HL-60 (cell line): ENCODE measurements around the gene MKRN2.

Source experiments
- CTCF ChIP-seq: IDR thresholded peaks from one replicate; pipeline ENCODE4 v1.5.1; 2011; ENCODE audit warnings: low read length, control low read depth, inconsistent platforms; ENCODE audit not compliant: insufficient read depth
- GABPA ChIP-seq: IDR thresholded peaks from 2 replicates; pipeline ENCODE4 v1.6.1; 2012; ENCODE audit warnings: low read depth
- POLR2AphosphoS5 ChIP-seq: IDR thresholded peaks from 2 replicates; pipeline ENCODE4 v1.6.1; 2012; ENCODE audit warnings: low read depth
- SPI1 ChIP-seq: IDR thresholded peaks from 2 replicates; pipeline ENCODE4 v1.6.1; 2012; ENCODE audit warnings: low read depth, mild to moderate bottlenecking, borderline replicate concordance
- TF ChIP-seq, protein P1 (sequence below): IDR thresholded peaks from 2 replicates; pipeline ENCODE4 v1.6.1; 2012; ENCODE audit warnings: low read depth; ENCODE audit not compliant: insufficient replicate concordance

- TF ChIP-seq POLR2AphosphoS5: no peak
- TF ChIP-seq CTCF: no peak
- TF ChIP-seq, protein P1, sequence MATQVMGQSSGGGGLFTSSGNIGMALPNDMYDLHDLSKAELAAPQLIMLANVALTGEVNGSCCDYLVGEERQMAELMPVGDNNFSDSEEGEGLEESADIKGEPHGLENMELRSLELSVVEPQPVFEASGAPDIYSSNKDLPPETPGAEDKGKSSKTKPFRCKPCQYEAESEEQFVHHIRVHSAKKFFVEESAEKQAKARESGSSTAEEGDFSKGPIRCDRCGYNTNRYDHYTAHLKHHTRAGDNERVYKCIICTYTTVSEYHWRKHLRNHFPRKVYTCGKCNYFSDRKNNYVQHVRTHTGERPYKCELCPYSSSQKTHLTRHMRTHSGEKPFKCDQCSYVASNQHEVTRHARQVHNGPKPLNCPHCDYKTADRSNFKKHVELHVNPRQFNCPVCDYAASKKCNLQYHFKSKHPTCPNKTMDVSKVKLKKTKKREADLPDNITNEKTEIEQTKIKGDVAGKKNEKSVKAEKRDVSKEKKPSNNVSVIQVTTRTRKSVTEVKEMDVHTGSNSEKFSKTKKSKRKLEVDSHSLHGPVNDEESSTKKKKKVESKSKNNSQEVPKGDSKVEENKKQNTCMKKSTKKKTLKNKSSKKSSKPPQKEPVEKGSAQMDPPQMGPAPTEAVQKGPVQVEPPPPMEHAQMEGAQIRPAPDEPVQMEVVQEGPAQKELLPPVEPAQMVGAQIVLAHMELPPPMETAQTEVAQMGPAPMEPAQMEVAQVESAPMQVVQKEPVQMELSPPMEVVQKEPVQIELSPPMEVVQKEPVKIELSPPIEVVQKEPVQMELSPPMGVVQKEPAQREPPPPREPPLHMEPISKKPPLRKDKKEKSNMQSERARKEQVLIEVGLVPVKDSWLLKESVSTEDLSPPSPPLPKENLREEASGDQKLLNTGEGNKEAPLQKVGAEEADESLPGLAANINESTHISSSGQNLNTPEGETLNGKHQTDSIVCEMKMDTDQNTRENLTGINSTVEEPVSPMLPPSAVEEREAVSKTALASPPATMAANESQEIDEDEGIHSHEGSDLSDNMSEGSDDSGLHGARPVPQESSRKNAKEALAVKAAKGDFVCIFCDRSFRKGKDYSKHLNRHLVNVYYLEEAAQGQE: no peak
- TF ChIP-seq GABPA: no peak
- TF ChIP-seq SPI1: peak; percentile 16; the same call in 1 of the 2 replicates
Measured at GRCh38 chr3:12590096-12590495, 33.2 kb downstream of the MKRN2 start.
